Heart right ventricle (tissue), 16 donors: ENCODE results near the gene CNDP2. TPM values are rescaled to one million over a fixed set of nuclear protein-coding genes. Genes with fewer than 3 reads are reported as not detected.

Source experiments
- ATAC-seq, 8 donors: fragments of 200-7000 bp; cut with Tn5 transposase; one replicate each; pipeline ENCODE4 v1.9.1; 2020; ENCODE audit warnings: mild to moderate bottlenecking in 8 of 8, moderate library complexity in 8 of 8, moderate number of reproducible peaks in 1 of 8
- DNase-seq, 2 donors: peaks; one replicate each; pipeline ENCODE4 v3.0.0-alpha.2; 2020
- H3K27ac ChIP-seq, 10 donors: fragments of 200-600 bp; sonication (generic) in 2 of 10; one replicate each; pipeline versions ENCODE4 v1.5.0 to v1.8.0; 2020 to 2022; ENCODE audit warnings: mild to moderate bottlenecking in 3 of 10
- H3K27me3 ChIP-seq, 7 donors: fragments of 200-600 bp; one replicate each; pipeline ENCODE4 v1.8.0; 2021 to 2022; ENCODE audit warnings: mild to moderate bottlenecking in 2 of 7
- H3K36me3 ChIP-seq, 9 donors: fragments of 200-600 bp; sonication (generic) in 1 of 9; one replicate each; pipeline versions ENCODE4 v1.5.0 to v1.8.0; 2020 to 2022; ENCODE audit warnings: mild to moderate bottlenecking in 2 of 9
- H3K4me1 ChIP-seq, 9 donors: fragments of 200-600 bp; sonication (generic) in 1 of 9; one replicate each; pipeline versions ENCODE4 v1.5.0 to v1.8.0; 2020 to 2022; ENCODE audit warnings: mild to moderate bottlenecking in 4 of 9
- H3K4me3 ChIP-seq, 10 donors: fragments of 200-600 bp; sonication (generic) in 2 of 10; one replicate each; pipeline versions ENCODE4 v1.5.0 to v1.8.0; 2020 to 2022; ENCODE audit warnings: mild to moderate bottlenecking in 7 of 10, moderate library complexity in 2 of 10
- H3K9me3 ChIP-seq, 11 donors: fragments of 200-600 bp in 10 of 11; sonication (generic) in 2 of 11; one replicate each; pipeline versions ENCODE4 v1.5.0 to v1.8.0; 2013 to 2022; ENCODE audit warnings: mild to moderate bottlenecking in 2 of 11, control low read depth in 1 of 11, moderate library complexity in 1 of 11
- WGBS, 2 donors: extraction: QIAGEN DNeasy Blood & Tissue Kit; methylation state at CpG; one replicate each; pipeline ENCODE4 v1.1.7; 2013; ENCODE audit warnings: inconsistent platforms in 1 of 2; 5-methylcytosine and 5-hydroxymethylcytosine counted together
- intact Hi-C, 10 donors: fragments of 100-400 bp; cut with DNase I; formaldehyde crosslinking; loops; one replicate each; pipeline versions ENCODE4 v1.11.1 to v1.14.2; 2022
- polyA plus RNA-seq, 2 donors: library from polyadenylated mRNA; stranded (reverse); fragments of 200-250 nt; gene quantifications; one replicate each; pipeline ENCODE4 v1.2.3, GENCODE V29; 2013
- total RNA-seq, 10 donors: library from RNA; stranded (reverse); fragmentation: NEBNext Ultra II Directional in 3 of 10; extraction: Animal tissue kit (Norgen Biotek cat#: 25700) in 3 of 10; gene quantifications; one replicate each; pipeline versions ENCODE4 v1.2.1 to v1.2.4, GENCODE V29; 2021 to 2023
- TF ChIP-seq, protein P1 (sequence below), 9 donors: fragments of 200-600 bp; sonication (generic) in 2 of 9; IDR thresholded peaks; one replicate each; pipeline versions ENCODE4 v1.5.0 to v1.8.0; 2021 to 2022; ENCODE audit warnings: antibody characterized with exemption in 9 of 9, mild to moderate bottlenecking in 5 of 9, moderate library complexity in 1 of 9
- donor health status: Arrhythmogenic right ventricular cardiomyopathy.
- donor health status: ischemic (EF 13 %, LVEDD 7.1; RV severe dilation, severe dysfunction).
- donor health status: healthy with polysubstance abuse.
- donor health status: DM: no; HTN: yes; CAD: no.
- donor health status: DM: no; HTN: no; CAD: no.
- donor health status: ischemic (EF 25% LVEDD 6.9; RV normal size, moderate dysfunction).
- donor health status: ischemic (EF 25% LVEDD 5.7; RV mildly dilated, moderate dysfunction).
- donor health status: healthy.
- donor health status: DM: yes; HTN: yes; CAD: no.
- donor health status: Ischemic cardiomyopathy.
- donor health status: ischemic (EF 35%, LVEDD 5.7; RV mildly dilated, moderate dysfunction).
- donor health status: nonischemic (EF 11% LVEDD 7.7; RV severe dilation, severe dysfunction).
- donor health status: DM: yes; HTN: yes; CAD: no.
- donor health status: PGD.
- donor health status: ischemic (EF 29% LVEDD 5.4; RV normal size, mild dysfunction).
- donor health status: nonischemic (EF 23%, LVEDD 6.1; RV moderate dilation, normal function).

Gene CNDP2
- total and polyA plus RNA-seq, 12 donors, result 48.9 to 117 (median 73.2) TPM

DNA sequence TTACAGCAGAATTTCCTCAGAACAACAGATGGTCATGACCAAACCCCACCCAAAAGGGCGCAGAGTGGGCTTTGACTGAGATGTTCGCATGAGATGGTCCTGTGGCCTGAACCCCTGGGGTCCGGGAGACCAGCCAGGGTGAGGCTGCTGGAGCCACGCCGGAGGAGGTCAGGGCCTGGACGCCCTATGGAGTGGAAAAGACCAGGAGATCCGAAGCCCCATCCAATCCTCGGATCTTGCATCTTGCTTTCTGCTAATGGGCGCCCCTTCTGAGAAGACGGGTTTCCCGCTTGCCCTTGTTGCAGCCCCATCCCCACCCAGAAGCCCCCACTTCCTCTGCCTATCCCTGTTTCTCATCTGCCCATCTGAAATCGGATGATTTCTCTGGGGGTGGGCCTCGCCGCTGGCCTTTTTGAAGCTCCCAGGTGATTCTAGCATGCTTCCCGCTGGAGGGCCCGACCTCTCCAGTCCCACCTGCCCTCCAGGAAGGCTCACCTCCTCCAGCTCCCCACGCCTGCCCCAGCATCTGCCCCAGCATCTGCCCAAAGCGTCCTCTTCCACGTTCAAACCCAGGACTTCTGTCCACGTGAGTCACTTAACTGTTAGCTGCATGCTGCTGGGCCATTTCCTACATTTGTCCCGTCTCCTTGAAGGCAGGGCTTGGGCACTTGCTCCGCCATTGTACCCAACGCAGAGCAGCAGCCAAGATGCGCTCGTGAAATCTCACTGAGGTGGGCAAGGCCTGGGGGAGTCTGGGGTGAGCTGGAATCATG, 33.8 kb downstream of the CNDP2 start:
- WGBS, 2 donors, result 95 to 96% methylated on average over 25 of the region's 25 CpGs
- Histone ChIP-seq H3K27ac (no peak overlapping the region), H3K4me3 (no peak overlapping the region), H3K4me1 (peaks cover 0 to 4% (median 0%) of the 10 kb centered on the region in 9 donors), H3K36me3 (no peaks in the 10 kb centered on the region), H3K27me3 (no peaks in the 10 kb centered on the region), H3K9me3 (peaks cover 0 to 4% (median 0%) of the 10 kb centered on the region in 11 donors)
- intact Hi-C loops, result no loop called here
- ATAC-seq, result no peak
- DNase-seq, result no peak
- TF ChIP-seq, protein P1, sequence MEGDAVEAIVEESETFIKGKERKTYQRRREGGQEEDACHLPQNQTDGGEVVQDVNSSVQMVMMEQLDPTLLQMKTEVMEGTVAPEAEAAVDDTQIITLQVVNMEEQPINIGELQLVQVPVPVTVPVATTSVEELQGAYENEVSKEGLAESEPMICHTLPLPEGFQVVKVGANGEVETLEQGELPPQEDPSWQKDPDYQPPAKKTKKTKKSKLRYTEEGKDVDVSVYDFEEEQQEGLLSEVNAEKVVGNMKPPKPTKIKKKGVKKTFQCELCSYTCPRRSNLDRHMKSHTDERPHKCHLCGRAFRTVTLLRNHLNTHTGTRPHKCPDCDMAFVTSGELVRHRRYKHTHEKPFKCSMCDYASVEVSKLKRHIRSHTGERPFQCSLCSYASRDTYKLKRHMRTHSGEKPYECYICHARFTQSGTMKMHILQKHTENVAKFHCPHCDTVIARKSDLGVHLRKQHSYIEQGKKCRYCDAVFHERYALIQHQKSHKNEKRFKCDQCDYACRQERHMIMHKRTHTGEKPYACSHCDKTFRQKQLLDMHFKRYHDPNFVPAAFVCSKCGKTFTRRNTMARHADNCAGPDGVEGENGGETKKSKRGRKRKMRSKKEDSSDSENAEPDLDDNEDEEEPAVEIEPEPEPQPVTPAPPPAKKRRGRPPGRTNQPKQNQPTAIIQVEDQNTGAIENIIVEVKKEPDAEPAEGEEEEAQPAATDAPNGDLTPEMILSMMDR (IDR thresholded peaks at IDR 0.05), result no peak

DNA sequence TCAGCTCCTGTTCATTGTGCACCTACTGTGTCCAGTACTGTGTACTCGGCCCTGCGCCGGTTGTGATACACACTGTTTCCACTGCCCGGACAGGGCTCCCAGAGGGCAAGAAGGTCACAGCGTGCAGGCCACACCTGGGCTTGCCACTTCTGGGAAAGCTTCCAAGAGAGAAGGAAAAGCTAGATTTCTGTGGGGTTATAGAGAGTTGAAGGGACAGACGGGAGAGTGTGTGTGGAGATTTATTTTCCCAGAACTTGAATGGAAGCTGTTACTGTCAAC, 34.4 kb downstream of the CNDP2 start:
- ATAC-seq (no peak), DNase-seq (no peak)
- 86 to 89% methylated on average over 6 of the region's 6 CpGs for WGBS, 2 donors
- Histone ChIP-seq H3K9me3 (peaks cover 0 to 4% (median 0%) of the 10 kb centered on the region in 11 donors), H3K4me3 (no peak overlapping the region), H3K4me1 (peaks cover 0 to 3% (median 0%) of the 10 kb centered on the region in 9 donors), H3K27ac (no peak overlapping the region), H3K36me3 (no peaks in the 10 kb centered on the region), H3K27me3 (no peaks in the 10 kb centered on the region)
- TF ChIP-seq, protein P1 (IDR thresholded peaks at IDR 0.05), result no peak
- intact Hi-C loops, result no loop called here

DNA sequence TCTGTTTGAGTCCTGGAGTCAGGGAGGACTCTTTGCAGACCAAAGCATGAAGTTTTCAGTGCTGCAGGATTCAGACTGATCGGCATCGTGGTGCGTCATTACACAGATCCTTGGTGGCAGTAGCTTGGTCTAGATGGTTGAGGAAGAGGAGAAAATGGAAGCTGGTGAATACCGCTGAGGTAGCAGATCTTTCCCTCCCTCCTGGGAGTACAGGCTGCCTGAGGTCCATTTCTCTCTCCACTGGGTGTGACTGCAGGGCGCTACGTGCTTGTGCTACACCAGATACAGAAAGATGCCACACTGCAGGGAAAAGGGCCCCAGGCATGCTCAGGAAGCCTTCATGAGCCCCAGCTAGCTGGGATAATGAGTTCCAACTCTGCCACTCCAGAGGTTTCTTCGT, 34.9 kb downstream of the CNDP2 start:
- Histone ChIP-seq H3K4me3 (no peak overlapping the region), H3K4me1 (no peaks in the 10 kb centered on the region), H3K27me3 (no peaks in the 10 kb centered on the region), H3K36me3 (no peaks in the 10 kb centered on the region), H3K27ac (no peak overlapping the region), H3K9me3 (peaks cover 0 to 4% (median 0%) of the 10 kb centered on the region in 11 donors)
- TF ChIP-seq, protein P1 (IDR thresholded peaks at IDR 0.05), result no peak
- ATAC-seq (no peak), DNase-seq (no peak)
- intact Hi-C loops, result no loop called here
- 88 to 90% methylated on average over 7 of the region's 7 CpGs for WGBS, 2 donors

DNA sequence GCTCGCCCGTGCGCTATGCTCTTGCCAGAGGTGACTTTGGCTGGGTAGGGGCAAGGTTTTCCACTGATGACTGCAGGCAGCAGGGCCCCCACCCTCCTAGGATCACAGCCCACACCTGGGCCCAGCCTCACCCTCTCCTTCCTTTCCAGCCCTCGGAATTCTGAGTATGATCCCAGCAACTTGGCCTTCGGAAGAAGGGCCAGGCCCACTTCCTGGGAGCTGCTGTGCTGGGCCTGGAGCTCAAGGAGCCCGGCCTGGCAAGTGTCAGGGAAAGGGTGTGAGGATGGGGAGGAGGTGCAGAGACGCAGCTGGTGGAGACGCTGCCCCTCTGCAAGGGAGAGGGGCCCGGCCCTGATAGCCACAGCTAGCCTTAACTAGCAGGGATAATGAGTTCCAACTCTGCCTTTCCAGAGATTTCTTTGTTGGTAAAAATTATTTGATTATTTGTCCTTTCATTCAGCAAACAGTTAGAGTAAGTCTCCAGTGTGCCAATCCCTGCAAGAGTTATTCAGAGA, 36.4 kb downstream of the CNDP2 start:
- H3K36me3 ChIP-seq, result no peaks in the 10 kb centered on the region
- H3K27ac ChIP-seq, result no peak overlapping the region
- H3K4me1 ChIP-seq, result no peaks in the 10 kb centered on the region
- no peaks in the 10 kb centered on the region for H3K27me3 ChIP-seq
- intact Hi-C loops, result no loop called here
- no peak overlapping the region for H3K4me3 ChIP-seq
- TF ChIP-seq, protein P1 (IDR thresholded peaks at IDR 0.05), result no peak
- 62 to 69% methylated on average over 9 of the region's 9 CpGs for WGBS, 2 donors
- no peak for ATAC-seq
- H3K9me3 ChIP-seq, result peaks cover 0 to 14% (median 0%) of the 10 kb centered on the region in 11 donors
- no peak for DNase-seq
